IgD-negative memory B cell (primary cell): ENCODE measurements around the gene RAB17. TPM values are rescaled to one million over a fixed set of nuclear protein-coding genes. Genes with fewer than 3 reads are reported as not detected.

ENCODE experiments used
- H3K27ac Mint-ChIP-seq, 3 donors: one replicate each; pipeline ENCODE4 v1.8.0; 2020 to 2022; ENCODE audit warnings: mild to moderate bottlenecking in 3 of 3, mixed read lengths in 3 of 3, moderate library complexity in 1 of 3
- H3K27me3 Mint-ChIP-seq: one replicate; pipeline ENCODE4 v1.8.0; 2021; ENCODE audit warnings: mixed read lengths
- H3K36me3 Mint-ChIP-seq: one replicate; pipeline ENCODE4 v1.8.0; 2020; ENCODE audit warnings: mild to moderate bottlenecking, mixed read lengths
- H3K4me1 Mint-ChIP-seq, 3 donors: one replicate each; pipeline ENCODE4 v1.8.0; 2020 to 2022; ENCODE audit warnings: mixed read lengths in 3 of 3, mild to moderate bottlenecking in 1 of 3
- H3K4me3 Mint-ChIP-seq, 4 donors: one replicate each; pipeline ENCODE4 v1.8.0; 2020 to 2022; ENCODE audit warnings: mild to moderate bottlenecking in 4 of 4, mixed read lengths in 4 of 4, moderate library complexity in 3 of 4
- H3K9me3 Mint-ChIP-seq, 3 donors: one replicate each; pipeline ENCODE4 v1.8.0; 2020 to 2021; ENCODE audit warnings: mixed read lengths in 3 of 3, mild to moderate bottlenecking in 1 of 3
- polyA plus RNA-seq: library from polyadenylated mRNA; unstranded; fragments of 300-500 nt; fragmentation: Illumina TruSeq; gene quantifications from one replicate; pipeline ENCODE4 v1.2.3, GENCODE V29; 2021

The RAB17 gene
- polyA plus RNA-seq, 1 donor from 2014 or later, result not detected

- no peaks in the 10 kb centered on the region for H3K9me3 Mint-ChIP-seq
- H3K4me3 Mint-ChIP-seq, result no peak overlapping the region
- H3K27me3 Mint-ChIP-seq, result peaks cover 7% of the 10 kb centered on the region
- H3K36me3 Mint-ChIP-seq, result no peaks in the 10 kb centered on the region
- H3K4me1 Mint-ChIP-seq, result peaks cover 0 to 3% (median 0%) of the 10 kb centered on the region in 3 donors
- H3K27ac Mint-ChIP-seq, result no peak overlapping the region
These were observed 51.6 kb downstream of the RAB17 start for GRCh38 chr2:237538901-237539300.

GRCh38 chr2:237538001-237538720 is 52.4 kb downstream of the RAB17 start:
- H3K27me3 Mint-ChIP-seq, result peaks cover 7% of the 10 kb centered on the region
- no peaks in the 10 kb centered on the region for H3K36me3 Mint-ChIP-seq
- peak overlapping the region in 1 of 4 donors; percentile 65 for H3K4me3 Mint-ChIP-seq
- peaks cover 0 to 8% (median 3%) of the 10 kb centered on the region in 3 donors for H3K4me1 Mint-ChIP-seq
- H3K27ac Mint-ChIP-seq, result no peak overlapping the region
- no peaks in the 10 kb centered on the region for H3K9me3 Mint-ChIP-seq

- H3K36me3 Mint-ChIP-seq, result no peaks in the 10 kb centered on the region
- H3K4me3 Mint-ChIP-seq, result no peak overlapping the region
- no peak overlapping the region for H3K27ac Mint-ChIP-seq
- H3K27me3 Mint-ChIP-seq, result peaks cover 7% of the 10 kb centered on the region
- H3K9me3 Mint-ChIP-seq, result no peaks in the 10 kb centered on the region
- peaks cover 0 to 8% (median 3%) of the 10 kb centered on the region in 3 donors for H3K4me1 Mint-ChIP-seq
These were observed 53.9 kb downstream of the RAB17 start for GRCh38 chr2:237536617-237537016.

- H3K36me3 Mint-ChIP-seq, result no peaks in the 10 kb centered on the region
These were observed 54.5 kb downstream of the RAB17 start for GRCh38 chr2:237536083-237536415.

GRCh38 chr2:237535385-237536082 is 55.0 kb downstream of the RAB17 start:
- Mint-ChIP-seq H3K36me3 (no peaks in the 10 kb centered on the region), H3K4me1 (peaks cover 0 to 8% (median 3%) of the 10 kb centered on the region in 3 donors), H3K27me3 (peaks cover 7% of the 10 kb centered on the region), H3K27ac (no peak overlapping the region), H3K9me3 (no peaks in the 10 kb centered on the region), H3K4me3 (no peak overlapping the region)

More at GRCh38 chr2:237536083-237536415, 54.5 kb downstream of the RAB17 start:
- H3K4me1 Mint-ChIP-seq, result peaks cover 0 to 8% (median 3%) of the 10 kb centered on the region in 3 donors
- H3K27ac Mint-ChIP-seq, result no peak overlapping the region
- no peaks in the 10 kb centered on the region for H3K9me3 Mint-ChIP-seq
- H3K27me3 Mint-ChIP-seq, result peaks cover 7% of the 10 kb centered on the region
- no peak overlapping the region for H3K4me3 Mint-ChIP-seq

GRCh38 chr2:237534380-237534779 is 56.2 kb downstream of the RAB17 start:
- Mint-ChIP-seq H3K27me3 (peaks cover 7% of the 10 kb centered on the region), H3K4me1 (peaks cover 4 to 10% (median 7%) of the 10 kb centered on the region in 3 donors), H3K9me3 (no peaks in the 10 kb centered on the region), H3K36me3 (no peaks in the 10 kb centered on the region), H3K27ac (no peak overlapping the region), H3K4me3 (peak overlapping the region in 1 of 4 donors; percentile 44)

- no peak overlapping the region for H3K4me3 Mint-ChIP-seq
- no peaks in the 10 kb centered on the region for H3K36me3 Mint-ChIP-seq
- peaks cover 7% of the 10 kb centered on the region for H3K27me3 Mint-ChIP-seq
- no peak overlapping the region for H3K27ac Mint-ChIP-seq
- no peaks in the 10 kb centered on the region for H3K9me3 Mint-ChIP-seq
- peaks cover 7 to 15% (median 10%) of the 10 kb centered on the region in 3 donors for H3K4me1 Mint-ChIP-seq
These were observed 56.8 kb downstream of the RAB17 start for GRCh38 chr2:237533668-237534161.

- Mint-ChIP-seq H3K36me3 (peaks cover 2% of the 10 kb centered on the region), H3K27ac (no peak overlapping the region), H3K4me1 (peaks cover 7 to 17% (median 10%) of the 10 kb centered on the region in 3 donors), H3K27me3 (peaks cover 1% of the 10 kb centered on the region), H3K9me3 (no peaks in the 10 kb centered on the region), H3K4me3 (no peak overlapping the region)
These were observed 58.4 kb downstream of the RAB17 start for GRCh38 chr2:237532160-237532559.

GRCh38 chr2:237530472-237531433 is 59.8 kb downstream of the RAB17 start:
- H3K36me3 Mint-ChIP-seq, result peaks cover 2% of the 10 kb centered on the region
- peak overlapping the region in 1 of 3 donors; percentile 16 for H3K27ac Mint-ChIP-seq
- no peaks in the 10 kb centered on the region for H3K9me3 Mint-ChIP-seq
- H3K27me3 Mint-ChIP-seq, result no peaks in the 10 kb centered on the region
- peaks cover 7 to 17% (median 10%) of the 10 kb centered on the region in 3 donors for H3K4me1 Mint-ChIP-seq
- no peak overlapping the region for H3K4me3 Mint-ChIP-seq

GRCh38 chr2:237529452-237530402 is 60.8 kb downstream of the RAB17 start:
- Mint-ChIP-seq H3K27ac (no peak overlapping the region), H3K9me3 (no peaks in the 10 kb centered on the region), H3K27me3 (no peaks in the 10 kb centered on the region), H3K4me3 (peak overlapping the region in 2 of 4 donors; percentile 48 to 81), H3K36me3 (peaks cover 2% of the 10 kb centered on the region), H3K4me1 (peaks cover 7 to 17% (median 10%) of the 10 kb centered on the region in 3 donors)

GRCh38 chr2:237527766-237528165 is 62.8 kb downstream of the RAB17 start:
- Mint-ChIP-seq H3K27me3 (no peaks in the 10 kb centered on the region), H3K4me1 (peaks cover 7 to 10% (median 7%) of the 10 kb centered on the region in 3 donors), H3K4me3 (no peak overlapping the region), H3K27ac (no peak overlapping the region), H3K9me3 (no peaks in the 10 kb centered on the region), H3K36me3 (peaks cover 2% of the 10 kb centered on the region)

GRCh38 chr2:237527233-237527632 is 63.3 kb downstream of the RAB17 start:
- H3K27me3 Mint-ChIP-seq, result no peaks in the 10 kb centered on the region
- no peak overlapping the region for H3K4me3 Mint-ChIP-seq
- H3K36me3 Mint-ChIP-seq, result peaks cover 2% of the 10 kb centered on the region
- H3K9me3 Mint-ChIP-seq, result no peaks in the 10 kb centered on the region
- H3K27ac Mint-ChIP-seq, result no peak overlapping the region
- H3K4me1 Mint-ChIP-seq, result peaks cover 7 to 10% (median 7%) of the 10 kb centered on the region in 3 donors

- no peaks in the 10 kb centered on the region for H3K27me3 Mint-ChIP-seq
- H3K27ac Mint-ChIP-seq, result no peak overlapping the region
- peaks cover 7 to 10% (median 7%) of the 10 kb centered on the region in 3 donors for H3K4me1 Mint-ChIP-seq
- H3K36me3 Mint-ChIP-seq, result peaks cover 2% of the 10 kb centered on the region
- H3K9me3 Mint-ChIP-seq, result no peaks in the 10 kb centered on the region
- no peak overlapping the region for H3K4me3 Mint-ChIP-seq
These were observed 64.9 kb downstream of the RAB17 start for GRCh38 chr2:237525559-237526157.
